K562 (cell line): Measurements from ENCODE around the gene PARP4. TPM values are rescaled to one million over a fixed set of nuclear protein-coding genes. Genes with fewer than 3 reads are reported as not detected.
"Not testable (repeated sequence)": the region's sequence is repeated elsewhere in the genome, so short reads cannot be mapped to it uniquely, and the experiment has no call there.

Experiments
- ATAC-seq: fragments of 200-7000 bp; cut with Tn5 transposase; 3 replicates; pipeline ENCODE4 v1.9.1; 2020; ENCODE audit warnings: moderate library complexity
- BruUV-seq: library from RNA; stranded (reverse); fragments of 400-500 nt; replicated peaks from 2 replicates; lab custom pipeline; 2021; lab: Mats Ljungman, UMichigan
- CTCF ChIA-PET: fragments of 300-600 bp; formaldehyde crosslinking; extraction: SDS; loops from one replicate; lab custom pipeline; 2021; ENCODE audit warnings: low intra/inter-chr PET ratio; lab: Yijun Ruan, JAX
- POLR2A ChIA-PET: fragments of 300-600, 350-650 bp; sonication (Branson Sonifier 250); formaldehyde crosslinking; extraction: SDS; loops from one replicate; lab custom pipeline; 2021; ENCODE audit warnings: antibody characterized with exemption, inconsistent platforms; lab: Yijun Ruan, JAX
- DNase-seq, 4 experiments: peaks; one replicate each; pipeline versions ENCODE4 v3.0.0 to v3.0.0-alpha.2; 2011 to 2018; ENCODE audit warnings: low spot score in 3 of 4, mixed read lengths in 3 of 4; ENCODE audit errors: extremely low read depth in 1 of 4
- FAIRE-seq: peaks from 2 replicates; lab custom pipeline; 2011; peaks lifted over from hg19 to GRCh38; lab: Jason Lieb, UNC
- H2AFZ ChIP-seq: 2 replicates; pipeline ENCODE4 v1.6.0; 2011; ENCODE audit warnings: low read depth, low read length, control low read depth, inconsistent platforms
- H3K27ac ChIP-seq: fragments of 200-600 bp; 3 replicates; pipeline ENCODE4 v1.8.0; 2011; ENCODE audit warnings: low read depth, mild to moderate bottlenecking, control low read depth, inconsistent platforms, low read length, moderate library complexity, mixed read lengths; ENCODE audit errors: extremely low read depth
- H3K27me3 ChIP-seq, 2 experiments: fragments of 300-600 bp in 1 of 2; 2 replicates in 1 of 2; 3 replicates in 1 of 2; pipeline versions ENCODE4 v1.6.0 to v1.8.0; 2011; ENCODE audit warnings: inconsistent platforms in 2 of 2, low read length in 2 of 2, mild to moderate bottlenecking in 1 of 2, mixed read lengths in 1 of 2, moderate library complexity in 1 of 2; ENCODE audit not compliant: control insufficient read depth in 2 of 2, insufficient read depth in 2 of 2
- H3K36me3 ChIP-seq: fragments of 300-600 bp; 3 replicates; pipeline ENCODE4 v1.8.0; 2011; ENCODE audit warnings: mild to moderate bottlenecking, low read length, inconsistent platforms; ENCODE audit not compliant: control insufficient read depth, insufficient read depth
- H3K4me1 ChIP-seq, 2 experiments: fragments of 200-600 bp in 1 of 2; replicated peaks in 1 of 2; 2 replicates in 1 of 2; 3 replicates in 1 of 2; pipeline versions ENCODE4 v1.5.1 to v1.8.0; 2011; ENCODE audit warnings: inconsistent platforms in 2 of 2, low read length in 2 of 2, mild to moderate bottlenecking in 1 of 2, mixed read lengths in 1 of 2, moderate library complexity in 1 of 2; ENCODE audit not compliant: control insufficient read depth in 2 of 2, insufficient read depth in 2 of 2
- H3K4me2 ChIP-seq: 2 replicates; pipeline ENCODE4 v1.6.1; 2011; ENCODE audit warnings: low read length, control low read depth, inconsistent platforms, mixed read lengths; ENCODE audit not compliant: insufficient read depth
- H3K4me3 ChIP-seq: fragments of 200-600 bp; sonication (generic), shearing (Covaris generic); 2 replicates; pipeline ENCODE4 v1.5.1; 2016; ENCODE audit warnings: control low read depth, inconsistent platforms
- H3K79me2 ChIP-seq: fragments of 200-600 bp; 3 replicates; pipeline ENCODE4 v1.8.0; 2011; ENCODE audit warnings: low read length, inconsistent platforms; ENCODE audit not compliant: control insufficient read depth, insufficient read depth
- H3K9ac ChIP-seq, 2 experiments: 2 replicates each; pipeline versions ENCODE4 v1.6.0 to v1.6.1; 2011; ENCODE audit warnings: low read depth in 2 of 2, low read length in 2 of 2, control low read depth in 1 of 2, inconsistent platforms in 1 of 2, mild to moderate bottlenecking in 1 of 2, mixed read lengths in 1 of 2; ENCODE audit not compliant: insufficient read depth in 1 of 2
- H3K9me1 ChIP-seq: one replicate; pipeline ENCODE4 v1.6.0; 2011; ENCODE audit warnings: inconsistent platforms, mild to moderate bottlenecking, low read length, moderate library complexity; ENCODE audit not compliant: control insufficient read depth, insufficient read depth
- H3K9me3 ChIP-seq: replicated peaks from 2 replicates; pipeline ENCODE4 v1.5.1; 2011; ENCODE audit warnings: low read depth, low read length, inconsistent platforms; ENCODE audit not compliant: control insufficient read depth, insufficient read depth
- H4K20me1 ChIP-seq: replicated peaks from 2 replicates; pipeline ENCODE4 v1.6.1; 2011; ENCODE audit warnings: low read length, inconsistent platforms, mixed read lengths; ENCODE audit not compliant: control insufficient read depth, insufficient read depth
- ATF4 ChIP-seq: fragments of 450-650 bp; formaldehyde crosslinking; IDR thresholded peaks from 2 replicates; pipeline ENCODE4 v1.4.0; 2022; ENCODE audit warnings: mild to moderate bottlenecking, moderate library complexity
- CREB5 ChIP-seq: fragments of 250-450 bp; sonication (Bioruptor Pico); IDR thresholded peaks from 2 replicates; pipeline ENCODE4 v1.5.0; 2020; ENCODE audit warnings: mild to moderate bottlenecking
- ETS1 ChIP-seq: conservative IDR thresholded peaks from 2 replicates; pipeline ENCODE4 v1.6.1; 2011; ENCODE audit warnings: low read depth, mild to moderate bottlenecking, low read length; ENCODE audit not compliant: control insufficient read depth
- EZH2 ChIP-seq: IDR thresholded peaks from 2 replicates; pipeline ENCODE4 v1.6.1; 2012; ENCODE audit warnings: low read depth, mild to moderate bottlenecking, inconsistent platforms, low read length, borderline replicate concordance
- WGBS: fragments of 100-300 bp; shearing (Covaris generic); methylation state at CpG from one replicate; pipeline ENCODE4 v1.1.6; 2016; ENCODE audit warnings: low coverage, mixed read lengths; ENCODE audit not compliant: insufficient coverage; ENCODE audit errors: missing lambda C conversion rate; 5-methylcytosine and 5-hydroxymethylcytosine counted together
- in situ Hi-C: fragments of 300-500 bp; cut with MboI; formaldehyde crosslinking; loops from 4 replicates; pipeline ENCODE4 v1.15.0; 2018; ENCODE audit warnings: inconsistent platforms, mixed read lengths
- intact Hi-C: fragments of 100-400 bp; cut with micrococcal nuclease; formaldehyde crosslinking; loops from 2 replicates; pipeline ENCODE4 v1.14.2; 2022
- polyA plus RNA-seq, 8 experiments: library from polyadenylated mRNA; depleted of rRNA in 4 of 8; stranded (reverse) in 5 of 8; unstranded in 3 of 8; fragments of >200 nt; fragmentation: Nextera tagmentation in 2 of 8; fragmentation: Illumina TruSeq in 1 of 8; extraction: Ambion mirVana in 2 of 8; extraction: Trizol in 1 of 8; gene quantifications; 2 replicates each; pipeline versions ENCODE4 v1.2.1 to v1.2.3, GENCODE V29; 2011 to 2014; ENCODE audit warnings: inconsistent platforms in 1 of 8, missing spikeins in 1 of 8
- total RNA-seq, 7 experiments: library from RNA; depleted of rRNA in 6 of 7; stranded (reverse); fragments of >200 nt in 6 of 7; fragmentation: Illumina TruSeq in 2 of 7; extraction: Trizol in 2 of 7; gene quantifications; 2 replicates each; pipeline versions ENCODE4 v1.2.1 to v1.2.3, GENCODE V29; 2011 to 2021; ENCODE audit warnings: low replicate concordance in 1 of 7
- TF ChIP-seq, protein P1 (sequence below): IDR thresholded peaks from 2 replicates; pipeline ENCODE4 v1.6.1; 2014; ENCODE audit warnings: antibody characterized with exemption

Gene PARP4
- total and polyA plus RNA-seq, 9 of the 15 experiments (the other 6 are each of a cell fraction or from before 2014, with no cell fraction given), result 6.3 to 26.3 (median 18.8) TPM

GRCh38 chr13:24450530-24450929 is 62.0 kb downstream of the PARP4 start (continued):
- TF ChIP-seq CREB5 (CRISPR knock-in tag) (no peak), ATF4 (no peak), ETS1 (no peak), EZH2 (no peak)
- TF ChIP-seq, protein P1, sequence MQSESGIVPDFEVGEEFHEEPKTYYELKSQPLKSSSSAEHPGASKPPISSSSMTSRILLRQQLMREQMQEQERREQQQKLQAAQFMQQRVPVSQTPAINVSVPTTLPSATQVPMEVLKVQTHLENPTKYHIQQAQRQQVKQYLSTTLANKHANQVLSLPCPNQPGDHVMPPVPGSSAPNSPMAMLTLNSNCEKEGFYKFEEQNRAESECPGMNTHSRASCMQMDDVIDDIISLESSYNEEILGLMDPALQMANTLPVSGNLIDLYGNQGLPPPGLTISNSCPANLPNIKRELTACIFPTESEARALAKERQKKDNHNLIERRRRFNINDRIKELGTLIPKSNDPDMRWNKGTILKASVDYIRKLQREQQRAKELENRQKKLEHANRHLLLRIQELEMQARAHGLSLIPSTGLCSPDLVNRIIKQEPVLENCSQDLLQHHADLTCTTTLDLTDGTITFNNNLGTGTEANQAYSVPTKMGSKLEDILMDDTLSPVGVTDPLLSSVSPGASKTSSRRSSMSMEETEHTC, result no peak
- TF ChIP-seq, all 486 proteins: peak for 0

GRCh38 chr13:24444851-24445250 is 67.7 kb downstream of the PARP4 start:
- POLR2A ChIA-PET, DNase-seq, H3K4me2 ChIP-seq, H2AFZ ChIP-seq, H3K4me3 ChIP-seq, BruUV-seq, H3K4me1 ChIP-seq, H3K27ac ChIP-seq, in situ Hi-C loops, CTCF ChIA-PET, H3K9me3 ChIP-seq, FAIRE-seq, H3K9me1 ChIP-seq, ATAC-seq, H4K20me1 ChIP-seq, H3K9ac ChIP-seq, H3K27me3 ChIP-seq, intact Hi-C loops, H3K79me2 ChIP-seq: not testable (repeated sequence)
- 87% methylated on average over 6 of the region's 9 CpGs for WGBS
- H3K36me3 ChIP-seq, result peaks cover 24% of the 10 kb centered on the region; the same call in 1 of the 3 replicates
